Measurements from ENCODE around the gene ILDR1.
A peak's percentile ranks its signal among the peaks of the same experiment; 100 is the strongest.

The ILDR1 gene

GRCh38 chr3:122063908-122064307 lies 41.9 kb upstream of the ILDR1 start:
- no peak for DNase-seq (ENCODE audit: extremely low read depth, insufficient read length)
- no peaks in the 10 kb centered on the region for H3K27me3 ChIP-seq (replicated peaks; ENCODE audit: control insufficient read depth, insufficient read depth, low read length)
- no peak overlapping the region for H3K4me3 ChIP-seq (replicated peaks; ENCODE audit: low read depth, low read length)
- H3K36me3 ChIP-seq (ENCODE audit: control insufficient read depth, insufficient read depth, low read length): peaks cover 4% of the 10 kb centered on the region
- TF ChIP-seq, protein P1, sequence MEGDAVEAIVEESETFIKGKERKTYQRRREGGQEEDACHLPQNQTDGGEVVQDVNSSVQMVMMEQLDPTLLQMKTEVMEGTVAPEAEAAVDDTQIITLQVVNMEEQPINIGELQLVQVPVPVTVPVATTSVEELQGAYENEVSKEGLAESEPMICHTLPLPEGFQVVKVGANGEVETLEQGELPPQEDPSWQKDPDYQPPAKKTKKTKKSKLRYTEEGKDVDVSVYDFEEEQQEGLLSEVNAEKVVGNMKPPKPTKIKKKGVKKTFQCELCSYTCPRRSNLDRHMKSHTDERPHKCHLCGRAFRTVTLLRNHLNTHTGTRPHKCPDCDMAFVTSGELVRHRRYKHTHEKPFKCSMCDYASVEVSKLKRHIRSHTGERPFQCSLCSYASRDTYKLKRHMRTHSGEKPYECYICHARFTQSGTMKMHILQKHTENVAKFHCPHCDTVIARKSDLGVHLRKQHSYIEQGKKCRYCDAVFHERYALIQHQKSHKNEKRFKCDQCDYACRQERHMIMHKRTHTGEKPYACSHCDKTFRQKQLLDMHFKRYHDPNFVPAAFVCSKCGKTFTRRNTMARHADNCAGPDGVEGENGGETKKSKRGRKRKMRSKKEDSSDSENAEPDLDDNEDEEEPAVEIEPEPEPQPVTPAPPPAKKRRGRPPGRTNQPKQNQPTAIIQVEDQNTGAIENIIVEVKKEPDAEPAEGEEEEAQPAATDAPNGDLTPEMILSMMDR (IDR thresholded peaks at IDR 0.05; ENCODE audit: insufficient read depth, low read length, poor library complexity, severe bottlenecking): no peak

- H3K36me3 ChIP-seq (ENCODE audit: control insufficient read depth, insufficient read depth, low read length): peaks cover 10% of the 10 kb centered on the region
- no peak overlapping the region for H3K4me3 ChIP-seq (replicated peaks; ENCODE audit: low read depth, low read length)
- no peaks in the 10 kb centered on the region for H3K27me3 ChIP-seq (replicated peaks; ENCODE audit: control insufficient read depth, insufficient read depth, low read length)
- TF ChIP-seq, protein P1 (IDR thresholded peaks at IDR 0.05; ENCODE audit: insufficient read depth, low read length, poor library complexity, severe bottlenecking): no peak
- no peak for DNase-seq (ENCODE audit: extremely low read depth, insufficient read length)
These were observed 38.1 kb upstream of the ILDR1 start for GRCh38 chr3:122060040-122060698.

GRCh38 chr3:122058294-122058693 lies 36.2 kb upstream of the ILDR1 start:
- no peak for DNase-seq (ENCODE audit: extremely low read depth, insufficient read length)

GRCh38 chr3:122057671-122058070 lies 35.6 kb upstream of the ILDR1 start:
- DNase-seq (ENCODE audit: extremely low read depth, insufficient read length): no peak
- Histone ChIP-seq H3K27me3 (replicated peaks; ENCODE audit: control insufficient read depth, insufficient read depth, low read length) (no peaks in the 10 kb centered on the region), H3K36me3 (ENCODE audit: control insufficient read depth, insufficient read depth, low read length) (peaks cover 13% of the 10 kb centered on the region), H3K4me3 (replicated peaks; ENCODE audit: low read depth, low read length) (no peak overlapping the region)
- TF ChIP-seq, protein P1 (IDR thresholded peaks at IDR 0.05; ENCODE audit: insufficient read depth, low read length, poor library complexity, severe bottlenecking): no peak

More at GRCh38 chr3:122058294-122058693, 36.2 kb upstream of the ILDR1 start:
- TF ChIP-seq, protein P1 (IDR thresholded peaks at IDR 0.05; ENCODE audit: insufficient read depth, low read length, poor library complexity, severe bottlenecking): no peak
- Histone ChIP-seq H3K36me3 (ENCODE audit: control insufficient read depth, insufficient read depth, low read length) (peaks cover 10% of the 10 kb centered on the region), H3K27me3 (replicated peaks; ENCODE audit: control insufficient read depth, insufficient read depth, low read length) (no peaks in the 10 kb centered on the region), H3K4me3 (replicated peaks; ENCODE audit: low read depth, low read length) (no peak overlapping the region)

DNA sequence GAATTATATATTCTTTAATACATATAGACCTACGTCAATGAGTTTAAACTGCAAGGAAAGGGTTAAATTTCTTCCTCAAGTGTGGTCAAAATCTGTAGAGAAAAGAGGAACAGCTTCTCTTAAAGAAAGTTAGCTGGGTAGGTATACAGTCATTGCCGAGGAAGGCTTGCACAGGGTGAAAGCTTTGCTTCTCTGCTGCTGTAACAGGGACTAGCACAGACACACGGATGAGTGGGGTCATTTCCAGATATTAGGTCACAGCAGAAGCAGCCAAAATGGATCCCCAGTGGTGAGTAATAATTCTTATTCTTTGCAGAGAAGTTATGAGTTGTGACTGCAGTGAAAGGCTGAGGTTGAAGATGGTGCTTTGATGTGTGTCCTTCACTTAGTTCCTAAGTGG lies 33.2 kb upstream of the ILDR1 start, which contains the start of gene CD86:
Gene CD86, plus strand, starts transcription at position 148 of the 400 bp plus-strand sequence. Its CDS starts 128 bp downstream, at position 276.
- DNase-seq (ENCODE audit: extremely low read depth, insufficient read length): peak; percentile 76
- H3K4me3 ChIP-seq (replicated peaks; ENCODE audit: low read depth, low read length): peak within 1 kb of the TSS; percentile 25; the same call in 1 of the 2 replicates
- H3K36me3 ChIP-seq (ENCODE audit: control insufficient read depth, insufficient read depth, low read length): peaks cover 16% of the 10 kb centered on the region
- TF ChIP-seq, protein P1 (IDR thresholded peaks at IDR 0.05; ENCODE audit: insufficient read depth, low read length, poor library complexity, severe bottlenecking): no peak
- H3K27me3 ChIP-seq (replicated peaks; ENCODE audit: control insufficient read depth, insufficient read depth, low read length): no peaks in the 10 kb centered on the region
